ENCODE measurements around the gene RNF183.
"Not testable (repeated sequence)": the region's sequence is repeated elsewhere in the genome, so short reads cannot be mapped to it uniquely, and the experiment has no call there.

RNF183 gene

GRCh38 chr9:113317777-113318176 is 14.6 kb upstream of the RNF183 start:
- DNase-seq (ENCODE audit: low read depth in 2 of 2, low spot score in 1 of 2) = no peak

GRCh38 chr9:113316030-113316429 is 12.9 kb upstream of the RNF183 start:
- no peak for DNase-seq (ENCODE audit: low read depth in 2 of 2, low spot score in 1 of 2)

DNA sequence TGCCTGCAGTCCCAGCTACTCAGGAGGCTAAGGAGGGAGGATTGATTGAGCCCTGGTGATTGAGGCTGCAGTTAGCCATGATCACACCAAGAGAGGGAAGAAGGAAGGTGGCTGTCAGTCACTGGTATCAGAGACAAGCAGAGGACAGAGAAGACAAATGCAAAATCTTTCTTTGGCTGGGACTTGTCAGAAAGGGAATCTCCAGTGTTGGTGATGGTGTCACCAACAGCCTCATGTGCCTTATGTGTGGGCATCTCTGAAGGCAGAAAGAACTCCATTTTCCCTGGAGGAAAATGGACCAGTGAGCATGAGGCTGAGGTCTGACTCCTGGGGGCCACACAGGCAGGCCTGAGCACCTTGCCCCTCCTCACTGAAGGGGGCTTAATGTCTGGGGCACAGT is 12.1 kb upstream of the RNF183 start:
- no peak for DNase-seq (ENCODE audit: low read depth in 2 of 2, low spot score in 1 of 2)

DNA sequence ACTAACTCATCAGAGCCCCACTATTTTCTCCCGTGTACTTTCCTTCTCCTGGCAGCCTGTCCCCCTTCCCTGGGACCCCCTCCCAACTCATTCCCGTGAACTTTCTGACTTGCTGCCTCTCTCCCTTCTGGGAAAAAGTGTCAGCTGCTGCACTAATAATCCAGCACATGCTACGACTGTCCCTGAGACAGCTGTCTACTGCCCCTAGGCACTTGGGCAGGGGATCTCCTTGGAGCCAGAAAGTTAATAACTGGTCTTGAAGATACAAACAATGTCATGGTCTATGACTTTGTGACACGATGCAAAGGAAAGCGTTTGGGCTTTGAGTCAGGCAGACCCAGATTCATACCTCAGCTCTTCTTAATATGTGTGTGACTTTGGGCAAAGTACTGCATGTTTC is 10.1 kb upstream of the RNF183 start:
- no peak for DNase-seq (ENCODE audit: low read depth in 2 of 2, low spot score in 1 of 2)

DNA sequence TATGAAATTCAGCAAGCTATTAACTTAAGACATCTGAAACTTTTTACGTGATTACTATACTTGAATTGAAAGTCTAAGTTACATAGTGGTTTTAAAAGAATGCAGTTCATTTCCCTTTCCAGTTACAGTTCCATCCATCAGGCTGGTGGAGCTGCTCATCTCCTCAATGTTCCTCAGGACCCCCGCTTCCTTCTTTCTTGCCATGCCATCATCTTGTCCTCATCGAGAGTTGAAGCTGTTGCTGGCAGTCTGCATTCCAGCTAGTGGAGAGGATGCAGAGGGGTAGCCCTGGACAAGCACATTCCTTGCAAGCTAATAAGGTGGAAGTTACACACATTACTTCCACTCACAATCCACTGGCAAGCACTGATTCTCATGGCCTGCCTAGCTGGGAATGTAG is 8.8 kb upstream of the RNF183 start:
- DNase-seq (ENCODE audit: low read depth in 2 of 2, low spot score in 1 of 2) = no peak

GRCh38 chr9:113310538-113310937 is 7.4 kb upstream of the RNF183 start:
- no peak for DNase-seq (ENCODE audit: low read depth in 2 of 2, low spot score in 1 of 2)

DNA sequence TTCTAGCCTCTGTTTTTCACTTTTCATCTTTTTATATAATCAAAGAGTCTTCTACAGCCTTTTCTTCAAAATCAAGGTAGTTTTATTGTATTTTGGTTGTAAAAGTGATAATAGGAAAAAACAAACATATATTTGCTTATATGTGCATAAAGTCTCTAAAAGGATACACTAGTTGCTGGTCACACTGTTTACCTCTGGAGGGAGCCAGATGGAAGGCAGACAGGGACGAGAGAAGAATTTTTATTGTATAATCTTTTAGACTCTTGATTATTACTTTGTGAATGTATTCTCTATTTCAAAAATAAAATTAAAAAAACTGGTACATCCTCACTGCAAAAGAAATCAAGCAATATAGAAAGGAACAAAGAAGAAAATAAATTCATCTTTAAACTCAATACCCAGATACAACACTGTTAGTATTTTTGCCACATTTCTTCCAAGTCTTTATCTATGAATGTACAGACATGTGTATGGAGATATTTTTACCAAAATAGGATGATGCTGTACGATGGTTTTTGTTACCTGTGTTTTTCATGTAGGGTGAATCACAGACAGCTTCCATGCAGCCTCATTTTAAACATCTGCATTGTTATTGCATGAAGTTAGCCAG is 6.1 kb upstream of the RNF183 start:
- DNase-seq (ENCODE audit: low read depth in 2 of 2, low spot score in 1 of 2) = no peak

GRCh38 chr9:113307396-113307975 is 4.3 kb upstream of the RNF183 start:
- no peak for DNase-seq (ENCODE audit: low read depth in 2 of 2, low spot score in 1 of 2)

DNA sequence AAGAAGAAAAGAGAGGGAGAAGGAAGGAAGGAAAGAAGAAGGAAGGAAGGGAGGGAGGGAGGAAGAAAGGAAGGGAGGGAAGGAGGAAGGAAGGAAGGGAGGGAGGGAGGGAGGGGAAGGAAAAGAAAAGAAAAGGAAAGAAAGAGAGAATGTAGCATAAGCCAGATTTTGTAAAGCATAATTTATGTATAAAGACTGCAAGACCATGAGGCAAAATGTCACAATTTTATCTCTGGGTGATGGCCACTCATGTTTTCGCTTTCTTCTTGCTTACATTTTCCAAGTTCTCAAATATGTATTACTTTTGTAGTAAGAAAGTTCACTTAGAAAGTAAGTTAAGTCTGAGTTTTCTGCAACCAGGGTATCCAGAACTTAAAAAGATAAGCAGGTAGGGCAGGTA is 3.4 kb upstream of the RNF183 start:
- DNase-seq (ENCODE audit: low read depth in 2 of 2, low spot score in 1 of 2) = no peak

DNA sequence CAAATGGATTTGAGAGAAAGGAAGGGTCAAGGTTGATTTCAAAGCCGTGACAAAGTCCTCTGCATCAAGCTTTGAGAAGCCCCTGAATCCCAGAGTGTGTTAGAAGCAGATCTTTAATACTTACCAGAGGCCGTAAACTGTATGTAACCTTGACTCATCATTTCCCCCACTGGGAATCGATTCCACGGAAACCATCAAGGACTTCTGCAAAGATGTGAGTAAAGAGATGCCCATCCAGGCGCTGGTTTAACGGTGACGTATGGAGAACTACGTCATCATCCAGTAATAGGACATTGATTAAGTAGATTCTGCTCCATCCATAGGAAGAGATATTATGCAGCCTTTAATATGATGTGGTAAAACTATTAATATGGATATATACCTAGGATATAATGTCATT is 1.6 kb downstream of the RNF183 start:
- DNase-seq (ENCODE audit: low read depth in 2 of 2, low spot score in 1 of 2) = no peak

DNA sequence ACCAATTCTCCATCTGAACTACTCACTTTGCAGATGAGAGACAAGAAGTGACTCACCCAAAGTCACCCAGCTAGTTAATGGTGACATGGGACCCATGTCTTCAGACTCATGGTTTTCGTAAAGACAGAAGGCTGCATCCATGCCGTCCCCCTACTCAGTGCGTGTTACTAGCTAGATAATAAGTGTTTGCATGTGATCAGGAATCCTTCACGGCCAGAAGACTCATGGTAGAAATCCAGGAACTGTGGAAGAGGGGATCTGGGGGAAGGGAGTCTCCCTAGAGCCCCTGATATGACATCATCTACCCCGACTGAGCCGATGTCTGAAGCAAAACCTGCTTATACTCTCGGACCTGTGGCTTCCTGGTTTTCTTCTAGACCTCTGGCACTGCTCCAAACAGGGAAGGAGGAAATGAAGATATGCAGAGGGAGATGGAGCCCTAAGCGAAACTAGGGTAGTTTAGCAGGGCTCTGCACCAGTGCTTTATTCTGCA is 3.3 kb downstream of the RNF183 start:
- no peak for DNase-seq (ENCODE audit: low read depth in 2 of 2, low spot score in 1 of 2)

DNA sequence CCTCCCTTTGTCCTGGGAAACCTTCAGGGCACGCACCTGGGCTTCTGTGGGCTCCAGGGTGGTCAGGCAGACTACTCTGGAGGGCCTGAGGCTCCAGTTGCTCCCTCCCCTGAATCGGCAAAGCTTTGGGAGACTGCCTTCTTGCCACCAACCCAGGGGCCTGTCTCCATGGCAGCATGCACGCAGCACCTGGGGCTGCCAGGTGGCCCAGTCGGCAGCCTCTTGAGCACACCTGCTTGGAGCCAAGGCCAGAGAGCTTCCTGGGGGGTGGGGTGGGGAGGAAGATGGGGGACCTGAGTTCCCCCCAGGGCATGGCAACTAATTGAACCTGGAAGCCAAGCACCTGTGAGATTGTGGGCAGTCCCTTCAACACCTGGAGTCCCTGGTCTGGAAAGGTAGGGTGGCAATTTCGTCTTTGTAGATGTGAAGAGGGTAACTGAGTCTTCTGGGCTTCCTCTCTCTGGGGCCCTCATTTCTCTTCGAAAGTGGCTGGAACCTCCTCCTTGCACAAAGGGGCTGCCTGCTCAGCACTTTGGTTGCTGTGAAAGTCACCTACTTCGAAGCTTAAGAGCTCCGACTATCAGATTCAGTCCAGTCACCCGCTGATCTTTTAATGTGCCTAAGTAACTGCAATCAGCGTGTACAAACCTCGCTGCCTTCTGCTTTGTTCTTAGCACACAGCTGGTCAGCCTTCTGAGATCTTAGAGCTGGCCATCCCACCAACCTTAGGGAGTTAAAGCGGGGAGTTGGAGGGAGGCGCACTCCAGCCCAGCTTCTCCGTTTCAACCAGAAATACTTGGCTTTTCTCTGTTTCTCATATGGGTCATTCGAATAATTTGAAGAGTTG is 4.0 kb downstream of the RNF183 start:
- DNase-seq (ENCODE audit: low read depth in 2 of 2, low spot score in 1 of 2) = no peak

DNA sequence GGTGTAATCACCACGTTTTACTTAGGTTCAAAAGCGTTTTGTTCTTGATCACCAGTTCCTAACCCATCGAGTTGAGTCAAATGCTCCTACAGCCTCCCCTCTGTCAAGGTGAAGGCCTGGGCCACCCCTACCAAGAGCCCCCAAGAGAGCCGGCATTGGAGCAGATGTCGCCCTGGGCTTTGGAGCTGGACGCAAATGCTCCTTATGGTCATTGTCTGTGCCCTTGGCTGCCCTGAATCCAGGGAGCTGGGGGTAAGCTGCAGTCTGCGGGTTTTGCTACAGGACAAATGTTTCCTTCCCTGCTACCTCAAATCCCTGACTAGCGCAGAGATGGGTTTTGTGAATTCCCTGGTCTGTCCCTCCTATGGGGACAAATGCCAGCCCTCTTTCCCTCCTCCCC is 4.9 kb downstream of the RNF183 start:
- DNase-seq (ENCODE audit: low read depth in 2 of 2, low spot score in 1 of 2) = no peak

GRCh38 chr9:113296796-113297558 is 6.2 kb downstream of the RNF183 start:
- DNase-seq (ENCODE audit: low read depth in 2 of 2, low spot score in 1 of 2) = no peak

GRCh38 chr9:113296247-113296646 is 6.9 kb downstream of the RNF183 start:
- DNase-seq (ENCODE audit: low read depth in 2 of 2, low spot score in 1 of 2) = not testable (repeated sequence)

GRCh38 chr9:113293285-113293878 is 9.8 kb downstream of the RNF183 start:
- no peak for DNase-seq (ENCODE audit: low read depth in 2 of 2, low spot score in 1 of 2)

GRCh38 chr9:113290052-113290607 is 13.0 kb downstream of the RNF183 start:
- no peak for DNase-seq (ENCODE audit: low read depth in 2 of 2, low spot score in 1 of 2)

GRCh38 chr9:113289091-113289490 is 14.1 kb downstream of the RNF183 start:
- no peak for DNase-seq (ENCODE audit: low read depth in 2 of 2, low spot score in 1 of 2)

DNA sequence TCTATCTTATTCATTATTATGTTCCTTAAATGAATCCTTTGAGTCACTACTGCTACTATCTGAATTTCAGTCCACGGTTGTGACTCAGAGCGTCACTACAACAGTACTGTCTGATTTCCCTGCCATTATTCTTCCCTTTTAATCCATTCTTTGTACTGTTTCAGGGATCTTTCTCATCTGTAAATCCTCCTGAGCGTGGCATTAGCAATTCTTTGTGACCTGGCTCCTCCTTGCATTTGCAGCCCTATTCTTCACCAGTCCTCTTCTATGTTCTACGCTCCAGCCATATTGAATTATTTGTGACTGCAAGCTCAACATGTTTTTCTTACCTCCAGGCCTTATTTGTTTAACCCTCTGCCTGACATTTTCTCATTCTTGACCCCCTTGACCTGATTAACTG is 21.8 kb downstream of the RNF183 start:
- DNase-seq (ENCODE audit: low read depth in 2 of 2, low spot score in 1 of 2) = no peak

GRCh38 chr9:113278840-113279239 is 24.3 kb downstream of the RNF183 start:
- no peak for DNase-seq (ENCODE audit: low read depth in 2 of 2, low spot score in 1 of 2)
